Smooth muscle cell of the brain vasculature (primary cell): Measurements from ENCODE around the gene ITPR2.

Source experiments
- DNase-seq: peaks from one replicate; pipeline ENCODE4 v3.0.0-alpha.2; 2012; ENCODE audit warnings: low read depth, low spot score

Gene ITPR2

GRCh38 chr12:26573225-26573909 is 259.6 kb downstream of the ITPR2 start:
- no peak for DNase-seq

- no peak for DNase-seq
Observed at GRCh38 chr12:26572137-26572536, 260.9 kb downstream of the ITPR2 start.

GRCh38 chr12:26571560-26571959 is 261.4 kb downstream of the ITPR2 start:
- DNase-seq, result no peak

GRCh38 chr12:26567126-26567525 is 265.9 kb downstream of the ITPR2 start:
- no peak for DNase-seq

- DNase-seq, result no peak
Observed at GRCh38 chr12:26566675-26567074, 266.3 kb downstream of the ITPR2 start.

- no peak for DNase-seq
Observed at GRCh38 chr12:26566186-26566585, 266.8 kb downstream of the ITPR2 start.

GRCh38 chr12:26564391-26564790 is 268.6 kb downstream of the ITPR2 start:
- no peak for DNase-seq

- DNase-seq, result no peak
Observed at GRCh38 chr12:26563552-26563951, 269.4 kb downstream of the ITPR2 start.

GRCh38 chr12:26557326-26557725 is 275.7 kb downstream of the ITPR2 start:
- no peak for DNase-seq

- DNase-seq, result no peak
Observed at GRCh38 chr12:26556916-26557315, 276.1 kb downstream of the ITPR2 start.

- DNase-seq, result no peak
Observed at GRCh38 chr12:26555139-26555538, 277.9 kb downstream of the ITPR2 start.

- no peak for DNase-seq
Observed at GRCh38 chr12:26554332-26554731, 278.7 kb downstream of the ITPR2 start.

- no peak for DNase-seq
Observed at GRCh38 chr12:26551385-26551784, 281.6 kb downstream of the ITPR2 start.

GRCh38 chr12:26548227-26548626 is 284.8 kb downstream of the ITPR2 start:
- DNase-seq, result no peak

GRCh38 chr12:26546535-26547314 is 286.3 kb downstream of the ITPR2 start:
- no peak for DNase-seq

- DNase-seq, result no peak
Observed at GRCh38 chr12:26539131-26539530, 293.9 kb downstream of the ITPR2 start.

- no peak for DNase-seq
Observed at GRCh38 chr12:26537651-26538050, 295.3 kb downstream of the ITPR2 start.

- DNase-seq, result no peak
Observed at GRCh38 chr12:26537126-26537525, 295.9 kb downstream of the ITPR2 start.

GRCh38 chr12:26535826-26536225 is 297.2 kb downstream of the ITPR2 start:
- no peak for DNase-seq

GRCh38 chr12:26534071-26534470 is 298.9 kb downstream of the ITPR2 start:
- no peak for DNase-seq

- no peak for DNase-seq
Observed at GRCh38 chr12:26533211-26533610, 299.8 kb downstream of the ITPR2 start.

GRCh38 chr12:26530461-26530860 is 302.5 kb downstream of the ITPR2 start:
- no peak for DNase-seq

GRCh38 chr12:26528943-26529342 is 304.1 kb downstream of the ITPR2 start:
- DNase-seq, result no peak
